SK-N-SH (cell line): ENCODE measurements around the gene RGL1. TPM values are rescaled to one million over a fixed set of nuclear protein-coding genes. Genes with fewer than 3 reads are reported as not detected.

Experiments used
- CTCF ChIA-PET: fragments of 300-600, 350-600 bp; formaldehyde crosslinking; extraction: SDS; loops from one replicate; lab custom pipeline; 2021; lab: Yijun Ruan, JAX
- POLR2A ChIA-PET: fragments of 350-600 bp; sonication (Branson Sonifier 250); formaldehyde crosslinking; extraction: SDS; loops from one replicate; lab custom pipeline; 2020; ENCODE audit warnings: antibody characterized with exemption, inconsistent platforms; lab: Yijun Ruan, JAX
- DNase-seq: peaks from one replicate; pipeline ENCODE4 v3.0.0; 2012
- H2AFZ ChIP-seq: fragments of 200-600 bp; sonication (generic); 2 replicates; pipeline ENCODE4 v1.8.1; 2016; ENCODE audit warnings: antibody characterized with exemption, mild to moderate bottlenecking, low read depth
- H3F3A ChIP-seq: fragments of 200-600 bp; sonication (generic); replicated peaks from 2 replicates; pipeline ENCODE3; 2016; ENCODE audit warnings: antibody characterized with exemption, mild to moderate bottlenecking; ENCODE audit not compliant: insufficient read depth
- H3K27ac ChIP-seq, 2 experiments: fragments of 200-500 bp in 1 of 2; fragments of 200-600 bp in 1 of 2; sonication (Bioruptor generic) in 1 of 2; sonication (generic), shearing (Covaris generic) in 1 of 2; 2 replicates each; pipeline versions ENCODE4 v1.5.1 to v1.6.1; 2014 to 2016; ENCODE audit warnings: low read depth in 2 of 2, inconsistent platforms in 1 of 2, low read length in 1 of 2, mild to moderate bottlenecking in 1 of 2, mixed read lengths in 1 of 2
- H3K27me3 ChIP-seq: fragments of 200-600 bp; sonication (generic), shearing (Covaris generic); 2 replicates; pipeline ENCODE4 v1.6.1; 2016; ENCODE audit warnings: mixed run types; ENCODE audit not compliant: insufficient read depth
- H3K36me3 ChIP-seq, 2 experiments: fragments of 200-500 bp in 1 of 2; fragments of 200-600 bp in 1 of 2; sonication (Bioruptor generic) in 1 of 2; sonication (generic) in 1 of 2; replicated peaks in 1 of 2; 2 replicates each; pipeline versions ENCODE3 to v1.5.1; 2014 to 2016; ENCODE audit warnings: low read length in 1 of 2, mild to moderate bottlenecking in 1 of 2; ENCODE audit not compliant: insufficient read depth in 2 of 2, control insufficient read depth in 1 of 2
- H3K4me1 ChIP-seq, 2 experiments: fragments of 200-500 bp in 1 of 2; fragments of 200-600 bp in 1 of 2; sonication (Bioruptor generic) in 1 of 2; sonication (generic), shearing (Covaris generic) in 1 of 2; 2 replicates each; pipeline versions ENCODE4 v1.5.1 to v1.6.1; 2014 to 2016; ENCODE audit warnings: low read depth in 1 of 2, low read length in 1 of 2, mixed run types in 1 of 2; ENCODE audit not compliant: insufficient read depth in 2 of 2, control insufficient read depth in 1 of 2
- H3K4me2 ChIP-seq: fragments of 200-600 bp; sonication (generic), shearing (Covaris generic); 2 replicates; pipeline ENCODE4 v1.6.1; 2017; ENCODE audit warnings: mixed run types
- H3K4me3 ChIP-seq, 2 experiments: fragments of 200-500 bp in 1 of 2; fragments of 200-600 bp in 1 of 2; sonication (Bioruptor generic) in 1 of 2; sonication (generic), shearing (Covaris generic) in 1 of 2; 2 replicates each; pipeline versions ENCODE4 v1.5.1 to v1.8.1; 2014 to 2016; ENCODE audit warnings: low read depth in 2 of 2, inconsistent platforms in 1 of 2, low read length in 1 of 2, mild to moderate bottlenecking in 1 of 2, mixed read lengths in 1 of 2, moderate library complexity in 1 of 2
- H3K79me2 ChIP-seq: fragments of 200-600 bp; sonication (generic); 2 replicates; pipeline ENCODE4 v1.8.1; 2017; ENCODE audit warnings: mild to moderate bottlenecking; ENCODE audit not compliant: insufficient read depth
- H3K9ac ChIP-seq: fragments of 200-600 bp; sonication (generic); 2 replicates; pipeline ENCODE4 v1.6.1; 2017; ENCODE audit warnings: mixed run types
- H3K9me2 ChIP-seq: fragments of 200-600 bp; sonication (generic); 2 replicates; pipeline ENCODE4 v1.6.1; 2017; ENCODE audit warnings: mixed run types
- H3K9me3 ChIP-seq: fragments of 200-600 bp; sonication (generic); 2 replicates; pipeline ENCODE4 v1.6.1; 2017; ENCODE audit warnings: mixed run types, mild to moderate bottlenecking, moderate library complexity
- H4K20me1 ChIP-seq: fragments of 200-600 bp; sonication (generic); 2 replicates; pipeline ENCODE4 v1.6.1; 2017; ENCODE audit warnings: mild to moderate bottlenecking, mixed run types; ENCODE audit not compliant: insufficient read depth
- EZH2phosphoT487 ChIP-seq: fragments of 200-600 bp; sonication (generic); IDR thresholded peaks from 2 replicates; pipeline ENCODE4 v1.6.1; 2017; ENCODE audit warnings: low read depth, mixed run types, mild to moderate bottlenecking, antibody characterized with exemption, moderate library complexity, borderline replicate concordance
- FOSL2 ChIP-seq: IDR thresholded peaks from 2 replicates; pipeline ENCODE4 v1.4.0; 2012; ENCODE audit warnings: low read depth, mild to moderate bottlenecking, moderate library complexity, borderline replicate concordance
- FOXM1 ChIP-seq: IDR thresholded peaks from 2 replicates; pipeline ENCODE4 v1.4.0; 2012; ENCODE audit warnings: low read depth, mild to moderate bottlenecking
- MXI1 ChIP-seq: IDR thresholded peaks from 2 replicates; pipeline ENCODE4 v1.6.1; 2012; ENCODE audit warnings: mild to moderate bottlenecking, low read depth, low read length, improper control_type of control experiment
- RAD21 ChIP-seq: IDR thresholded peaks from 2 replicates; pipeline ENCODE4 v1.6.1; 2012; ENCODE audit warnings: mild to moderate bottlenecking, low read length
- RXRA ChIP-seq: IDR thresholded peaks from 2 replicates; pipeline ENCODE4 v1.4.0; 2012; ENCODE audit warnings: low read depth, mild to moderate bottlenecking, borderline replicate concordance
- SIN3A ChIP-seq: IDR thresholded peaks from 2 replicates; pipeline ENCODE4 v1.6.1; 2012; ENCODE audit warnings: low read depth, mild to moderate bottlenecking, low read length, moderate library complexity, borderline replicate concordance
- USF2 ChIP-seq: fragments of 150-350 bp; IDR thresholded peaks from 2 replicates; pipeline ENCODE4 v1.6.1; 2017; ENCODE audit warnings: antibody characterized with exemption, low read length, low read depth, borderline replicate concordance
- WGBS: methylation state at CpG from one replicate; pipeline ENCODE4 v1.1.6; 2017; ENCODE audit warnings: low lambda C conversion rate; 5-methylcytosine and 5-hydroxymethylcytosine counted together
- polyA plus RNA-seq, 3 experiments: library from polyadenylated mRNA; depleted of rRNA; stranded (reverse); fragments of >200 nt; gene quantifications; 2 replicates each; pipeline ENCODE4 v1.2.3, GENCODE V29; 2012

RGL1 gene
- polyA plus RNA-seq, 1 of the 3 experiments (the other 2 are of a cell fraction): 8.3 TPM

- Histone ChIP-seq H4K20me1 (no peaks in the 10 kb centered on the region), H3K9ac (no peak overlapping the region), H3K9me3 (no peaks in the 10 kb centered on the region), H3K4me2 (no peak overlapping the region), H3K79me2 (no peaks in the 10 kb centered on the region), H3K9me2 (no peaks in the 10 kb centered on the region), H2AFZ (no peak overlapping the region), H3K27ac (no peak overlapping the region), H3K27me3 (no peaks in the 10 kb centered on the region), H3K4me3 (no peak overlapping the region), H3K4me1 (no peaks in the 10 kb centered on the region), H3F3A (no peaks in the 10 kb centered on the region), H3K36me3 (peaks cover 14 to 77% of the 10 kb centered on the region in 2 experiments)
- TF ChIP-seq USF2 (no peak), RXRA (no peak), EZH2phosphoT487 (no peak), MXI1 (no peak), FOSL2 (no peak)
- POLR2A ChIA-PET: no interaction called here
- no peak for DNase-seq
- CTCF ChIA-PET: interaction anchor here (3.6 kb wide), 1 partner anchor 9 kb away, joined by 29 read pairs; no protein-coding TSS in a partner anchor
- whole genome bisulfite sequencing: 93% methylated on average over 6 of the region's 6 CpGs
These were observed 100.7 kb downstream of the RGL1 start for GRCh38 chr1:183905508-183906113.

GRCh38 chr1:183907070-183907469, 102.2 kb downstream of the RGL1 start:
- Histone ChIP-seq H3F3A (no peaks in the 10 kb centered on the region), H3K4me1 (no peaks in the 10 kb centered on the region), H3K9ac (no peak overlapping the region), H2AFZ (no peak overlapping the region), H3K79me2 (no peaks in the 10 kb centered on the region), H3K36me3 (peaks cover 19 to 87% of the 10 kb centered on the region in 2 experiments), H3K9me3 (no peaks in the 10 kb centered on the region), H3K27me3 (no peaks in the 10 kb centered on the region), H3K9me2 (no peaks in the 10 kb centered on the region), H4K20me1 (no peaks in the 10 kb centered on the region), H3K4me2 (no peak overlapping the region), H3K27ac (no peak overlapping the region), H3K4me3 (no peak overlapping the region)
- no peak for DNase-seq
- WGBS: 82% methylated on average over 4 of the region's 4 CpGs
- CTCF ChIA-PET: interaction anchor here (1.5 to 2.7 kb wide), 2 partner anchors 9 to 251 kb away, joined by 5 to 14 read pairs; no protein-coding TSS in a partner anchor
- no peak for TF ChIP-seq SIN3A
- TF ChIP-seq FOXM1: no peak
- POLR2A ChIA-PET: no interaction called here

- no peaks in the 10 kb centered on the region for H3K4me1 ChIP-seq
- no peaks in the 10 kb centered on the region for H3K9me2 ChIP-seq
- H3K79me2 ChIP-seq: no peaks in the 10 kb centered on the region
- H3F3A ChIP-seq: no peaks in the 10 kb centered on the region
- no peak for TF ChIP-seq RAD21
- TF ChIP-seq, all 33 proteins: peak for 0
- H3K4me2 ChIP-seq: no peak overlapping the region
- POLR2A ChIA-PET: no interaction called here
- H3K27me3 ChIP-seq: no peaks in the 10 kb centered on the region
- H3K27ac ChIP-seq: no peak overlapping the region
- peaks cover 18 to 84% of the 10 kb centered on the region in 2 experiments for H3K36me3 ChIP-seq
- no peak overlapping the region for H3K9ac ChIP-seq
- 90% methylated on average over 4 of the region's 4 CpGs for WGBS
- no peak overlapping the region for H3K4me3 ChIP-seq
- H4K20me1 ChIP-seq: no peaks in the 10 kb centered on the region
- no peak for DNase-seq
- no peak overlapping the region for H2AFZ ChIP-seq
- H3K9me3 ChIP-seq: no peaks in the 10 kb centered on the region
- CTCF ChIA-PET: interaction anchor here (1.5 to 2.7 kb wide), 2 partner anchors 8 to 252 kb away, joined by 5 to 14 read pairs; no protein-coding TSS in a partner anchor
These were observed 103.2 kb downstream of the RGL1 start for GRCh38 chr1:183908079-183908478.
